BJ (cell line): Measurements from ENCODE around the gene DIS3L. TPM values are rescaled to one million over a fixed set of nuclear protein-coding genes. Genes with fewer than 3 reads are reported as not detected.
"Not testable (repeated sequence)": the region's sequence is repeated elsewhere in the genome, so short reads cannot be mapped to it uniquely, and the experiment has no call there.

Experiments used
- CTCF ChIA-PET: fragments of 350-600 bp; formaldehyde crosslinking; extraction: SDS; loops from one replicate; lab custom pipeline; 2021; ENCODE audit warnings: antibody characterized with exemption, inconsistent platforms; lab: Yijun Ruan, JAX
- POLR2A ChIA-PET: fragments of 300-600 bp; sonication (Branson Sonifier 250); formaldehyde crosslinking; extraction: SDS; loops from one replicate; lab custom pipeline; 2021; ENCODE audit warnings: antibody characterized with exemption; lab: Charles Lee
- DNase-seq: peaks from one replicate; pipeline ENCODE4 v3.0.0-alpha.2; 2011; ENCODE audit warnings: low read depth
- H3K27me3 ChIP-seq: 2 replicates; pipeline ENCODE4 v1.6.0; 2011; ENCODE audit warnings: low read length; ENCODE audit not compliant: control insufficient read depth, insufficient read depth
- H3K36me3 ChIP-seq: 2 replicates; pipeline ENCODE4 v1.5.1; 2011; ENCODE audit warnings: low read length; ENCODE audit not compliant: control insufficient read depth, insufficient read depth
- H3K4me3 ChIP-seq: 2 replicates; pipeline ENCODE4 v1.5.1; 2011; ENCODE audit warnings: low read depth, mild to moderate bottlenecking, control low read depth, low read length
- CTCF ChIP-seq: IDR thresholded peaks from 2 replicates; pipeline ENCODE4 v1.5.1; 2011; ENCODE audit warnings: low read depth, mild to moderate bottlenecking, control low read depth, inconsistent platforms, low read length, moderate library complexity; ENCODE audit not compliant: insufficient read depth
- polyA plus RNA-seq: library from polyadenylated mRNA; depleted of rRNA; stranded (reverse); fragments of >200 nt; gene quantifications from 2 replicates; pipeline ENCODE4 v1.2.3, GENCODE V29; 2011

Gene DIS3L
- polyA plus RNA-seq, 1 experiment: 9.2 TPM

DNA sequence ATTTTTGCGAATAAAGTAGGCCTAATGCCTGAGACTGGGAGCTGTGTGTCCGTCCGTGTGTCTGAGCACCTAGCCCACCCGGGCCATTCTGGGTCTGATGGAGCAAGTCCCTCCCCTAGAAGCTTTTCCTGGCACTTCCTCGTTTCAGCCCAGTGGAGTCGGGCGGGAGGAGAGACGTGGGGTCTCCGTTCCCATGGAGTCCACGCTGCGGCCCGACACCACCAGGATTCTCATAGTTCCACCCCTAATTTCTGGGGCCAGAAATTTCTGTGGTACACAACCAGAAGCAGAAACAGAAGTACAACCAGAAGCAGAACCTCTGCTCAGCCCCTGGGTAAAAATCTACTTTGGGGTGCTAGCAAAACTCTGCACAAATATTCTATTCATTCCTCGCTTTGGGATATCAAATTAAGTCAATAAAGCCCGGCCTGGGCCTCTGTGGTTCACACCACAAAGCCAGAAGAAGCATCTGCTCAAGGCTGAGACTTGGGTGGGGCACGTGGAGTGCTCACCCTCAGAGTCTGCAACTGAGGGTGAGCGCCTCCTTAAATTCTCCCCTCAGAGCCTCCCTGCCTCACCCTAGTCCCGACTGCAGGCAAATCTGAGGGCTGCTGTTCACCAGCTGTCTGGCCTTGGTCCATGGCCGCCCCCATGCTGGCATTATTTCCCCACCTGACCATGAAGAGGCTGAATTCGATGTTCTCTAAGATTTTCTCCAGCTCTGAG is 38.3 kb upstream of the DIS3L start:
- H3K4me3 ChIP-seq: no peak overlapping the region
- no peaks in the 10 kb centered on the region for H3K36me3 ChIP-seq
- POLR2A ChIA-PET: no interaction called here
- CTCF ChIA-PET: interaction anchor here (0.9 kb wide), 1 partner anchor 33 kb away, joined by 3 read pairs; no protein-coding TSS in a partner anchor
- no peak for TF ChIP-seq CTCF
- DNase-seq: no peak
- H3K27me3 ChIP-seq: peaks cover 55% of the 10 kb centered on the region

GRCh38 chr15:66256692-66257091 is 36.7 kb upstream of the DIS3L start:
- no peak for DNase-seq
- Histone ChIP-seq H3K4me3 (no peak overlapping the region), H3K36me3 (no peaks in the 10 kb centered on the region), H3K27me3 (peaks cover 41% of the 10 kb centered on the region)
- ChIA-PET POLR2A (no interaction called here), CTCF (interaction anchor here (0.6 kb wide), 1 partner anchor 23 kb away, joined by 4 read pairs; no protein-coding TSS in a partner anchor)
- TF ChIP-seq CTCF: no peak

DNA sequence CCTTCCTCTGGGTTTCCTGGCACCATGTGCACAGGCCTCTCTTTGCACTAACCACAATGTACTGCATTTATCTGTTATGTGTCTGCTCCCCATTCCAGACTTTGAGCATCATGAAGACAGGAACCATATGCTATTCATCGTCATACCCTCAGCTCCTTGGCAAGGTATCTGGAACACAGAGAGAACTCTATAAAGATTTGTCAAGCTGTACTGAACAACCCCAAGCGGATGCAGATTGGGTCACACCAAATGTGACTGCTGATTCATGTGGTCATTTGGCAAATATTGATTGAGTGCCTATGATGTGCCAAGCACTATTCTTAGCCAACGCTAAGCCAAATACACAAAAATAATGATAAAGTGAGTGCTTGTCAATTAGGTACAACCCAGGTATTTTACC is 32.3 kb upstream of the DIS3L start:
- ChIA-PET POLR2A (no interaction called here), CTCF (interaction anchor here (0.6 to 1.4 kb wide), 3 partner anchors 16 to 28 kb away, joined by 3 to 4 read pairs (median 4); no protein-coding TSS in a partner anchor)
- no peak overlapping the region for H3K4me3 ChIP-seq
- H3K27me3 ChIP-seq: peaks cover 13% of the 10 kb centered on the region
- no peak for DNase-seq
- TF ChIP-seq CTCF: no peak
- no peaks in the 10 kb centered on the region for H3K36me3 ChIP-seq

DNA sequence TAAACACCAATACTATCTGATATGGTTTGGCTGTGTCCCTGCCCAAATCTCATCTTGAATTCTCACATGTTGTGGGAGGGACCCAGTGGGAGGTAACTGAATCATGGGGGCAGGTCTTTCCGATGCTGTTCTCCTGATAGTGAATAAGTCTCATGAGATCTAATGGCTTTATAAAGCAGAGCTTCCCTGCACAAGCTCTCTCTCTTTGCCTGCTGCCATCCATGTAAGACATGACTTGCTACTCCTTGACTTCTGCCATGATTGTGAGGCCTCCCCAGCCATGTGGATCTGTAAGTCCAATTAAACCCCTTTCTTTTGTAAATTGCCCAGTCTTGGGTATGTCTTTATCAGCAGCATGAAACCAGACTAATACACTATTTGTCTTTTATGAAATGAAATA is 30.5 kb upstream of the DIS3L start:
- POLR2A ChIA-PET, H3K27me3 ChIP-seq, CTCF ChIA-PET: not testable (repeated sequence)

GRCh38 chr15:66264859-66265513 is 28.4 kb upstream of the DIS3L start:
- no peak for TF ChIP-seq CTCF
- Histone ChIP-seq H3K36me3 (no peaks in the 10 kb centered on the region), H3K27me3 (peaks cover 3% of the 10 kb centered on the region), H3K4me3 (no peak overlapping the region)
- CTCF ChIA-PET: interaction anchor here (1.3 kb wide), 1 partner anchor 11 kb away, joined by 3 read pairs; no protein-coding TSS in a partner anchor
- POLR2A ChIA-PET: no interaction called here
- DNase-seq: no peak

More for the DNA sequence above, 30.5 kb upstream of the DIS3L start:
- not testable (repeated sequence) for H3K36me3 ChIP-seq, H3K4me3 ChIP-seq, DNase-seq
